ENCODE measurements around the gene AP2B1.
"Not testable (repeated sequence)": the region's sequence is repeated elsewhere in the genome, so short reads cannot be mapped to it uniquely, and the experiment has no call there.

Gene AP2B1

DNA sequence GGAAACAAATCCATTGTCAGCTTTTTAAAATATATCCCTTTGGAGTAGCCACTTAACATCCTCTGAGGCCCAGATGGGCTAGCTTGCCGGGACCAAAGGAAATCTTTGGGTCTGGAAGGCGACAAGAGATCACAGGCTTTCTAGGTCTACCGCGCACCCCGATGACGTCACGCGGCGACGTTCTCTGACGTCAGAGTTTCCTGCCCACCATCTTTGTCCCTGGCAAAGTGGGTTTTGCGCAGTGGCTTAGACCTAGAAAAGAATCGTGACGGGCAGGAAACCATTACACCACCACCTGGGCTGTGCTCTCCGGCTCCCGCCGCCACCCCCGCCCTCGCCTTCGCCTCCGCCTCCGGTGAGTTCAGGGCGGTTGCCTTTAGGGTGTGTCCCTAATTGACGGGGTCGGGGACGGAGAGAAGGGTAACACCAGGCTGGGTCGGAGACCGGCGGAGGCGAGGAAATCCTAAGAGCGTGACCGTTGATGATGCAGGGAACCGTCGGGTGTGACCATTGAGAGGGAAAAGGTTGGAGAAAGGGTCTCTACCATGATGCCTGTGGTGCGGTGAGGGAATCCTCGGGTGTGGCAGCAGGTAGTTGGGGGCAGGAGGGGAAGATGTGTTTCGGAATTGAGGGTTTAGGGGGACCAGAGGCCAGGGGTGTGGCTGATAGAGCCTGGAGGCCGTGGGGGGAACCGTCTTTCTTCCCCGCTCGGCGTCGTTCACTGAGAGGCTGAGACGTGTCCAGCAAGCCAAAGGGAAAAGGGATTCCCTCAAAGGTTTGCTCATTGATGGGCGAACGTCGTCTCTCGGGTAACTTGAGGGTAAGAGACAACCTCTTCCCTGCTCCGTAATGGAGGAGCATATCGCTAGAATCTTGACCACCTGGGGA is at the start of gene AP2B1:
Gene AP2B1, plus strand, starts transcription at position 249 of the 888 bp plus-strand sequence. CDS start 6,709 bp downstream, outside the sequence.
- peak; percentile 97 to 98 for DNase-seq

DNA sequence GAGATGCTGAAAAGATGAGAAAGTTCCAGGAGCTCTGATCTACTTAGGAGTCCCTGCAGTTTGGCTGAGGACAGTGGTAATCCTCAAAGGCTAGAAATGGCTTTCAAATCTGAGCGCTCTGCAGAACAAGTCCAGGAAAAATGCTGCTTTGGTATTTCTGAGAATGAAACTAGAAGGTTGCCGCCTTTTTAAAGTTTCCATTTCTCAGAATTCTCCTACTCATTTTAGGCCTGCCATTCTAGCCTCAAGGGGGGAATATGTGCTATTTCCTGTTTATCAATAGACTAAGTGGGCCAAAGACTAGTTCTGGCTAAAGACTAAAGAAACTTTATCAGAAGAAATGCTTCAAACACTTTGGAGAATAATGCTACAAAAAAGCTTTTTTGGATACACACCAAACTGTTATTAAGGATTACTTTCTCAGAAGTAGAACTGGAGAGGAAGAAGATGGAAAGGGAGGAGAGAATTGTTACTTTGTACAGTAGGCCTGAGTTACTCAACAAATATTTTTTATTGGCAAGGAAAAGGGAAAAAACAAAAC is 49.5 kb upstream of the AP2B1 start, which contains the start of gene SLFN12L:
Gene SLFN12L, minus strand, starts transcription at position 78 of the 541 bp plus-strand sequence. CDS start 15,314 bp downstream, outside the sequence.
- peak in 1 of 2 experiments; percentile 32 for DNase-seq

DNA sequence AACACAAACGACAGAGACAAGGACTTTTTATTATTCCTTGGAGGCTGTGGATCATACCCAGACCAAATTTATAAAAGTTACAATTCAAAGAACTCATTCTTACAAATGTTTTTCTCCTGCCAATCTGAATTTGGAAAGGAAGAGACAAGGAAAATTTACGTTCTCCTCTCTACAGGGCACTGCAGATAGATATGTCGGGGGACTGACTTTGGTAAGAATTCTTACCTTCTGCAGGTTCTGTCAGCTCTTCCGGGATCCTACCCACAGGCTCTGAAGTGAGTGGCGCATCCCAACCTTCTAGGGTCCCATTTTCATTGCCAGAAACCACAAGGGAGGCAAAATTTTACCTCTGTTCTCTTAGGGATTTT is 47.5 kb upstream of the AP2B1 start:
- no peak for DNase-seq

DNA sequence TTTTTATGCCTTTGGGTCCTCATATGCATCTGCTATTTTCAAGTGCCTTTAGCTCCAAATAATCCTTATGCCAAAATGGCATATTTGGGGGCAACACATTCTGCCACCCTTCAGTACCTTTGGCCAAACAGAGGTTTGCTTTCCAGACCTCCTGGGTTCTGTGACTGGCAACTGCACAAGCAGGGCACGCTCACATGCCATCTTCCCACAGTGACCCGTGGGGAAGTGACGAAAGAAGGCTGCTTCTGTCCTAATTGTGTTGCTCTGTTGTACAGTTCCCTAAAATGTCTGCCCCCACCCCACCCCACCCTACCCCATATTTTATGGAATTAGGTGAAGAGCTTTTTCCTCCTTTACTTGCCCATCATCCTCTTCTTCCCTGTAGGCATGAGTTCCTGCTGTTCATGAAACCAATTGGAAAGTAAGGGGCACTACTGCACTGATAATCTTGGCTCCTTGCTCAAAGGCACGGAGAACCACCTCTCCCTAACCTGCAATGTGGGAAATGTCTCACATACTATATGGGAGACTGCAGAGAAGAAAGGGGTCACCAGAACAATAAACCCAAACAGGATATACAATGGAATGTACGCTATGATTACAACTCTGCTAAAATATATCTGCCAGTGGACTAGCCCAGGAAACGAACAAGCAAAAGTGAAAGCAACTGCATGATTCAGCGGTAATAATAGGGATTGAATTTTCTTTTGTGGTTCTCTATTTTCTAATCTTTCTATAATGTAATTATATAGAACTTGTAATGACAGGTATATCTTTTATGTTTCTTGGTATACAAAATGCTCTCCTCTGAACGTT is 46.3 kb upstream of the AP2B1 start:
- peak; percentile 59 to 74 for DNase-seq

DNA sequence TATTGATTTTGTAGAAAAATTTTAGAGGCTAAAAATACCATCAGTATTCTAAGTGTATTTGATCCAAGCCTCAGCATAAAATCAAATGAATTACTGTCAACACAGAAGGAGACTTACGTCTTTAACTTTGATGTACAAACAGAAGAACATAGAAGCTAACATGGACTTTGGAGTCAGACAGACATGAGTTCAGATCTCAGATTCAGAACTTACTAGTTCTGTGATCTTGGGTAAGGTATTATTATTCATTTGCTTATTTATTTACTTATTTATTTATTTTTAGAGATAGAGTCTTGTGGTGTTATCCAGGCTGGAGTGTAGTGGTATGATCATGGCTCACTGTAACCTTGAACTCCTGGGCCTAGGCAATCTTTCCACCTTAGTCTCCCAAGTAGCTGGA is 45.7 kb upstream of the AP2B1 start:
- no peak for DNase-seq

DNA sequence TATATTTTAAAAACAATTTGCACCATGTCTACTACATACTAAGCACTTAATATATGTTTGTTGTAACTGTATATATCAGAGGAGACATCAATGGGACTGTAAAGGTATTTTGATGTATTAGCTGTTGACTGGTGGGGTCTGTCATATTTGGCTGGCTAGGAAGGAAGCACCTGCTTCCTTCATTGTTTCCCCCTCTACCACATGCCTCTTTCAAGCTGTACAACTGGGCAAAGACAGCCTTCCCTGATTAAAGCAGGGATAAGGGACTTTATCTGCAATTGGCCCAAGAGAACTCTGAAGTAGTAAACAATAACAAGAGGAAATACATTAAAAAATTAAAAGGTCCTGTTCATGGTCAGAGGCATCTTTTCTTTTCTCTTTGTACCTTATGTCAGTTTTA is 44.1 kb upstream of the AP2B1 start:
- DNase-seq, result no peak

DNA sequence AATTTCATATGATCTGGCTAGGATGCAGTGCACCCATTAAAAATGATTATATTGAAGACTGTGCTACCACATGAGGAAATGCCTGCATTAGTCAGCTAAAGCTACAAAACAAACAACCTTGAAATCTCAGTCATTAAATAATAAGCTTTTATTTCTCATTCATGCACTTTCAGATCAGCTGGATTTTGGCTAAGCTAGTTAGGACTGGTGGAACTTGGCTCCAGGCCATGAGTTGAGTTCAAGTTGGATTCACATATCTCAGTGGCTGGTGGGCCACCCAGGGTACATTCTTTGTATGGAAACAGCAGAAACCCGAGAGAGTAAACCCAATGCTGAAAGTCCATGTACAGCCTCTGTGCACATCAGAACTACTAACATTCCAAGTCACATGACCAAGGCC is 43.3 kb upstream of the AP2B1 start:
- no peak for DNase-seq

DNA sequence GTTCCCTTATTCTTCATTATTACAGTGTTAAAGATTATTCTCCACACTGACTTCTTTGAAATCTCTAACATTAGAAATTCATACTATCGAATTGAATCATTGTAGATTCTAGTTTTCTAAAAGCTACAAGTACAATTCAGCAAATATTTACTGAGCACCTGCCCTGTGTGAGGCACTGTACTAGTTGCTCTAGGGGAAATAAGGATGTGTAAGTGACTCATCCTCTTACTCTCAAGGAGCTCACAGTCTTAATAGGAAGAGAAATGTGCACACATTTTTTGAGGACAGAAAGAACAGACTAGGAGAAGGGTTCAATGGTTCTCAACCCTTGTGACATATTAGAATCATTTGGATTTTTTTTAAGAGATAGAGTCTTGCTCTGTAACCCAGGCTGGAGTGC is 42.0 kb upstream of the AP2B1 start:
- DNase-seq, result no peak

DNA sequence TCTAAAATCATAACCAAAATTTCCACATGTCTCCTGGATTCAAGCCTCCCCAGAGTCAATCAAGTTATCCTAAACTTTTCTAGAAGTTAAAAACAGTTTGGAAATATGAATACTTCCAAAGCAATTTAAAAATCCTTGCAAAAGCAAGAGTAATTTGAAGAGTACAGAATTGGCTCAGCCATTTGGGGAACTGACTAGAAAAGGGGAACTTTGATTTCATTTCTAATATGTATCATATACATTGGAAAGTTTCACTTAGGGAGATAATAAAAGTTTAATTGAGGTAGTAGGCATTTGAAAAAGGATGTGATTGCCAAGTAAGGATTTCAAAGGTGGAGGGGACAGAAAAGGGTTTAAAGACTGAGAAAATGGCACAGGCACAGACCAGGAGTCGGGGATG is 40.6 kb upstream of the AP2B1 start:
- DNase-seq, result no peak

DNA sequence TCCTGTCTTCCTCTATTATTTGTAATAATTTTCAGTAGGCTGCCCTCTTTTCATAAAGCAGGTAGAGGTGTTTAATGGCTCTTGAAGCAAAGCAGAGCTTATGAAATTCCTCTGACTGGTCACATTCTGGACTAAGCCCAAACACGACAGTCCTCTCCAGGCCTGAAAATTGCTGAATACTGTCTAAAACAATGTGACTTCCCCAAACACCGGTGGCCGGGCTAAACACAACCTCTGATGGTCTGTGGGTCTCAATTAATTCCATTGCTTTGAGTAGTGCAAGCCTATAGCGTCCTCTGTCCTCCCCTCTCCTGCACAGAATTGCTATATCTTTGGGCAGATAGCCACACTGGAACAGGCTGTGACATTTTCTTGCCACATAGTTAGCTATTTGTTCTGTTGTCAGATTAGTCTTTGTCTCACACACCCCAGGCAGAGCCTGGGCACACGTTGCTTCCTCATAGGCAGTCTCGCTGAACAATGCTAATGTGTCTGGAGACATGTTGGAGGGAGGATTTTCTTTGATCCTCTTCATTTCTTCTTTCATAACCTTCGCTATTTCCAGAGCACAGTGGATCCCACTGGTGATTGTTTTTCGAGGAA is 38.8 kb upstream of the AP2B1 start:
- no peak for DNase-seq

DNA sequence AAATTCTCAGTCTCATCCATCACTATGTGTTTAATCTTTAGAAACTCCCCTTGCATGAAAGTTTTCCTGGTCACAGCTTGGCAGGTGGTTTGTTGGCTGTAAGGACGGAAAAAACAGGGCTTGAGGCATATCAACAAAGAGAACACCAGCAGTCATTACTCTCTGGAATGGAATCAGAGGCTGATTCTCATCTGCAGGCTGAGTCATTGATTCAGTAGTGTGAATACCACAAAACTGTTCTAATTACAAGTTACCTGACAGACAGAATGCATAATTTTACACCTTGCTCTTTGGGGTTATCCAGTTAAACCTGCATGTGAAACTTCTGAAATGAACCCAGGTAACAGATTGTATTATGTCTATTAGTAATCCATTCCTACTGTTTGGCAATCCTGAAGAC is 38.1 kb upstream of the AP2B1 start:
- no peak for DNase-seq

DNA sequence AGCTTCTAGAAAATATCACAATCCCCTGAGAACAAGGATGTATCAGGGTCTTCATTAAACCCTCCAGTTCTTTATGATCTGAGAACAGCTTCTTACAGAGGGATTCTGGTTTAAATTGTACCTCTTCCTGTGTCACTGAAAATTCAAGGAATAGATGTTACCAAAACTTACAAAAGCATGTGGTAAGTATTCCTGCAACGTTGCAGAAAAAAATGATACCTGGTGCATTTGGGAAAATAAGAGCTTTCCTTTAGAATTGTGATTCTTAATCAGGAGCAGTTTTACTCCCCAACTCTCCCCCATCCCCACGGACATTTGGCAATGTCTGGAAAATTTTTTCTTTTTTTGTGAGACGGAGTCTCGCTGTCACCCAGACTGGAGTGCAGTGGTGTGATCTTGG is 33.8 kb upstream of the AP2B1 start:
- DNase-seq, result no peak

DNA sequence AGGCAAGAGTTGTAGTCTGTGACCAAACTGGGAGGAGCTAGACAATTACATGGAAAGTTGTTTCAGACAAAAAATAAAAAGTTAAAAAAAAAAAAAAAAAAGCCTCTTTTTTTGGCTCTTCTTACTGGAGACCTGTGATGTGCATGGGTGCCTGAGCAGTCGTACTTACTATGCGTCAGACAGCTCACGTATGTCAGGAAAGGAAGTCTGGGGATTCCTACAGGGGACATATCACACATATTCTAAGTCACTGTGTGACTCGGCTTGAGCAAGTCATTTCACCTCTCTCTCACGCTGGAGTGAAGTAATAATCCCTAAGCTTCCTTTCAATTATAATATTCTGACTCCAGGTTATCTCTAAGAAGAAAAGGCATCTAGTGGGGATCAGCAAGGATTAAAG is 32.5 kb upstream of the AP2B1 start:
- DNase-seq, result no peak

DNA sequence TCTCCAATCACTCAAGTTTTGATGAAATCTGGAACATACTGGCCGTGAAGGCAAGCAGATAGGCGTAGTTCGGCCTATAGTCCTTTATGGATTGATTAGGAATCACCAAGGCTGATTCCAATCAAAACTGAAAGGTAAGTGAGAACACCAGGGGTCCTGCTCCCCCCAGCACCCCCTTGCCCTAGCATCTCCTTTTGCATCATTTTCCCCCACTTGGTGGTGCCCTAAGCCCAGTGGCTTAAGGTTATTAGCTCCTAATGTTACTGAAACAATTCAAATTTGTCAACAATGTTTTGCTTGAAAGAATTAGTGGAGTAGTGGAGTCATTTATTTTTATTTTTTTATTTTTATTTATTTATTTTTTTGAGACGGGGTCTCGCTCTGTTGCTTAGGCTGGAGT is 31.4 kb upstream of the AP2B1 start:
- DNase-seq, result no peak

DNA sequence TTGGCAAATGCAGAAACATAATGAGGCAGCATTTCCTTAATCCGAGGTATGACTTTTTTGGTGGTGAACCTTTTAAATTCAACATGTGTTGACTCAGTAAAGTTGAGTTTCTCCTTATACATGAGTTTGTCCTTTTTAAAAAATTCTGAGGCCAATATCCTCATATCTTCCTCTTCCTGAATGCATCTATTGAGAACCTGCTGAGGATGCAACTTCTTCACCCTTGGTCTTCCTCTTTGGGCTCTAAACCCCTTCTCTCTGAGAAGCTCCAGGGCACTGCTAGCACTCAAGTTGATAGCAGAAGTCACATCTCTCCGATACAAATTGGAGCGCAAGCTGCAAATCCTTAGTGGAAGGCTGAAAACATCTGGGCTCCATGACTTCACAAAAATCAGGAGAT is 29.8 kb upstream of the AP2B1 start:
- DNase-seq, result no peak

DNA sequence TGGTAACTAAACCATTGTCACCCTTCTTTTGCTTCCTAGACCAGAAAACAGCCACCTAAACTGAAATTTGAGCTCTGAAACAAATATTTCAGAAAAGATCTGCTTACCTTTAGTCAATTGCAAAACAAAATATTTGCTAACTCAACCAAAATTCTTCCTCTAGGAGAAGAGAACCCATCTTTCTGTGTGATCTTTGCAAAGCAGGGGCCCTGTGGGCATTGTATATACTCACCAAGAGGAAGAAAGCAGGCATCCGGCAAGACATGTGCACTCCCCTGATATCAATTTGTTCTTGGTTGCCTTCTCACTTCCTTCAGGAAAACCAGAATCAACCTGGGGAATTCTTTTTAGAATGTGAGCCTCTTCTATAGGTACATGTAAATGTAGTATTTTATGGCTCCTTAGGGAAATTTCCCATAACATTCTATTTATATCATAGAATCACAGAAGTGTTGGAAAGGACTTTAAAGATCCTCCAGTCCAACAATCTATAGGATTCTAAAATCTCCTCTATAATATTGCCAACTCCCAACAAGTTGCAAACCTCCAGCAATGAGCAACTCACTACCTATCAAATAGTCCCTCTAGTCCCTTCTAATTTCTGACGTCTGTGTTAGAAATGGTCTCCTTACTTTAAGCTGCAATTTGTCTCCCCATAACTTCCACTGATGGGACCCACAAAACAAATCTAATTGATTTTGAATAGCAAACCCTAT is 27.5 kb upstream of the AP2B1 start:
- DNase-seq, result no peak

DNA sequence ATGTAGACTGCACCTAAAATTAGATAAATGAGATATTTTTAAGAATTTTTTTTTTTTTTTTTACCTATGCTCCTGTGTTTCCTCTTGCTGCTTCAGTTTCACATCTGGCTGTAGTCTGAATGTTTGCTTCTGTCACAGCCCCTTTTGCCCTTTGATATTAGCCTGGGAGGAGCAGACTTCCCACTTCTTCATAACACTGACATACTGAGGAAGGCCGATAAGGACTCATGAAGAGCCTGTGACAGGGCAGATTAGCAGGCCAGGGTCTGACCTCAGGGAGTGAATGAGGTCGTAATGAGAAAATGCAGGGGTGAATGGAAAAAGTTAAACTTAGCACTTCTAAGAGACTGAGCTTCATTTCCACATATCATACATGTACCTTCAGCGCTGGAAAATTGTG is 26.4 kb upstream of the AP2B1 start, which contains the start of gene SLFN14:
Gene SLFN14, minus strand, starts transcription at position 117 of the 400 bp plus-strand sequence. CDS start 2,757 bp downstream, outside the sequence.
- no peak for DNase-seq

DNA sequence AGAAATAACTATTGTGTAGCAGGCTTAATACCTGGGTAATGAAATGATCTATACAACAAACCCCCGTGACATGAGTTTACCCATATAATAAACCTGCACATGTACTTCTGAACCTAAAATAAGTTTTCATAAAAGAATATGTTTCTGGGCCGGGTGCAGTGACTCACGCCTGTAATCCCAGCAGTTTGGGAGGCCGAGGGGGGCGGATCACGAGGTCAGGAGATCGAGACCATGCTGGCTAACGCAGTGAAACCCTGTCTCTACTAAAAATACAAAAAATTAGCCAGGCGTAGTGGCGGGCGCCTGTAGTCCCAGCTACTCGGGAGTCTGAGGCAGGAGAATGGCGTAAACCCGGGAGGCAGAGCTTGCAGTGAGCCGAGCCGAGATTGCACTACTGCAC is 23.9 kb upstream of the AP2B1 start:
- not testable (repeated sequence) for DNase-seq

DNA sequence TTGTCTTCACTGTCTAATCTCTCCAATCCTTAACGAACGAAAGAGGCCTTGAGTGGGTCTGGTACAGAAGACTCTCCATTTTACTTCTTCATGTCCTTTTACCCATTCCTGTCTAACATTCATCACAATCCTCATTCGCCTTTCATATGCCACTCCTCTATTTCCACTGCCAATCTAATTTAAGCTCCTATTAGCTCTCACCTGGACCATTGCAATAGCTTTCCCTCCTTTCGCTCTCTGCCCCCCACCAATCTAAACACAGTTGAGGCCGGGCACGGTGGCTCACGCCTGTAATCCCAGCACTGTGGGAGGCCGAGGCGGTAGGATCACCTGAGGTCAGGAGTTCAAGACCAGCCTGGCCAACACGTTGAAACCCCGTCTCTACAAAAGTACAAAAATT is 20.2 kb upstream of the AP2B1 start:
- no peak for DNase-seq

DNA sequence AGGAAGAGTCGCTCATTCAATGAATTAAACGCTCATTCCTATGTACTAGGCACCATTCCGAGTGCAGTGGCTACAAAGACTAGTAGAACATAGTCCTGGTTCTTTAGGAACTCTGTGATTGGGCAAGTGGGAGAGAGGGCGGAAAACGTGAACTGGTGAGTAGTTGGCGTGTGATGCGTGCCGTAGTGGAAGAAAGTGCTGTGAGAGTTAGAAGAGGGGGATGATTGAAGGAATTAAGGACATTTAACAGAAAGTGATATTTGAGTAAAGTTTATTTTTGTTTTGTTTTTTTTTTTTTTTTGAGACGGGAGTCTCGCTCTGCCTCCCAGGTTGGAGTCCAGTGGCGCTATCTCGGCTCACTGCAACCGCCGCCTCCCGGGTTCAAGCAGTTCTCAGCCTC is 18.6 kb upstream of the AP2B1 start:
- peak; percentile 56 to 71 for DNase-seq

DNA sequence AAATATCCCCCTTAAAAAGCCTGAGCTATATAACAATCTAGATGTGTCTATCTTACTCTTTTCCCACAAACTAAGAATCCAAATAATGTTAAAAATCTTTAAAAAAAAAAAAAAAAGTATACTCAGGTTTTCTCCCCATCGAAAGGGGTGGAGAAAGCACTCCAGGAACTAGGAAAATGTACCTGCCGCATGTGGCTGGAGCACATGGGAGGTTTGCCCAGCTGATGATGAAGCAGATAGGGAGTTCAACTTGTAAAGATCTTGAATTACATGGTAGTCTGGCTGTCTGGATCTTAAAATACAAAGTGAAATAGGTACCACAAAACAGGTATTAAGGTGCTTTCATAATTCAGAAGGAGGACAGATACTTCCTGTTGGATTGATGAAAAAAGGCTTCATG is 17.7 kb upstream of the AP2B1 start:
- no peak for DNase-seq

DNA sequence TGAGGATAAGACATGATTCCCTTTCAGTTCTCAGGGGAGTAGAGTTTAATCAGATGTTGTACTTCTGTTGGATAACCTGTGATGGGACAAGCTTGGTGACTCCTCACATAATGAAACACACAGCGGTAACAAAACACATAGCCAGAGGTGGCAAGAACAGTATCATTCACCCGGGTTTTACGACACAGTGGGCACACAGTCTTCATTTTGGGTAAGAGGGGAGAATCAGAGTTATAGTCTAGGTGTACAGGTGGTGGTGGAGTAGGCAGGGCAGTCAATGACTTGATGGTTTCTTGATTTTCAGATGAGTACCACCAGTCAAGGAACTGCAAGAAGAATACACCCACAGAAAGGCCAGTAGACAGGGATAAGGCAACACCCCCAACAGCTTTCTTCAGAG is 11.4 kb upstream of the AP2B1 start:
- DNase-seq, result no peak

DNA sequence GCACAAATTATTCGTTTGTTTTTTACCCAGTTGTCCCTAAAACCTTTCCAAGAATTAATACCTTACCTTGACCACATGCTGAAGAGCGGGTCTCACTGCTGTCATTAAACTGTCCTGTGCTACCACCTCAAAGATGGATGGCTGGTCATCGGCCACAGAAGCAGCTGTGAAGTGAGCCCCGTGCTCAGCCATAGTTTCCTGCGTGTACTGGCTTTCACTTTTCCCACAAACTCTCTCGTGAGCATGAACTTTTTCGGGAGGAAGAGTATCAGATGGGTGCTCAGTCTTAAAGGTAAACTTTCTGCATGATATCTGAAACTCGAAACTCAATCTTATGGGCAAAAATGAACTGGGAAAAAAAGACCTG is 9.3 kb upstream of the AP2B1 start:
- no peak for DNase-seq
